ENCODE results near the gene SLIT3.
A peak's percentile ranks its signal among the peaks of the same experiment; 100 is the strongest.

Gene SLIT3

DNA sequence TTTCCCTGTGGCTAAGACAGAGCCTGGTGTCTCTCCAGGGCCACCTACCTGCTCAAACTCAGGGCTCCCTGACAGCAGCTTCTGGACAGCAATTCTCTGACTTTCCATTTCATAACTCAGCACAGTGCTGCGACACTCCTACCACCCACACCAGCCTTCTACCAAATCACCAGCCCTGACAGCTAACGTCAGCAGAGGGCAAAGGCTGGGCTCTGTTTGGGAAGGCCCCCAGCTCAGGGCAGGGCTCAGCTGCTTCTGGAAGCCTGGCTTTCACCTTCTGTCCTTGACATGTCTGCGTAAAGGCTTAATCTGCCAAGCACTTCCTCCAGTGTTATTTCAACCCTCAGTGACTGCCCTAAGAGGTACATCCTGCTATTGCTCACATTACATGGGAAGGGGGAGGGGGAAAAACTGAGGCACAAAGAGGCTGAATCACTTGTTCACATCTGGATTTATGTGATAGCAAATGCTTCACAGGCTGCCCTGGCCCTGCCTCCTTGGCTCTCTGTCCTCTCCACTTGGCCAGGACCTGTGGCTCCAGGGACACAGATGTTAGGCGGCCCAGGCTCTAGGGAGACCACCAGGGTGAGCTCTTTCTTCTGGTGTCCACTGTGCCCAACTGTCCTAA is 619.3 kb downstream of the SLIT3 start:
- no peak for DNase-seq

DNA sequence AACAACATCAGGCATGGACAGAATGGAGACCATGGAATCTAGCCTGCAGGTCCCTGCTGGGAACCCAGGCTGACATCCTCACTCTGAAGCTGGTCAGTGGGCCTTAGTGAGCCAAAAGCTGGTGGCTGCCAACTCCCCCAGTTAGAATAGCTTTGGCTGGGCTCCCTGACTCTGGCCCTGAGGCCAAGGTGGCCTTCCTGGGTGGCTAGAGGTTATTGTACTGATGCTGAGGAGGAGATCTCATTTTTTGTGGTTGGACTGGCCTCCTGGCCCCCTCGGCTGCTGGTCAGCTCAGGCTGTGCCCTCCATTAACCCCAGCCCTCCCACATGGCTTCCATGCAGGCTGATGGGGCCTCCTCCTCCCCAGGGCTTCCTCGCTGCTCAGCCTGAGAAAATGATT is 620.5 kb downstream of the SLIT3 start:
- DNase-seq, result no peak

DNA sequence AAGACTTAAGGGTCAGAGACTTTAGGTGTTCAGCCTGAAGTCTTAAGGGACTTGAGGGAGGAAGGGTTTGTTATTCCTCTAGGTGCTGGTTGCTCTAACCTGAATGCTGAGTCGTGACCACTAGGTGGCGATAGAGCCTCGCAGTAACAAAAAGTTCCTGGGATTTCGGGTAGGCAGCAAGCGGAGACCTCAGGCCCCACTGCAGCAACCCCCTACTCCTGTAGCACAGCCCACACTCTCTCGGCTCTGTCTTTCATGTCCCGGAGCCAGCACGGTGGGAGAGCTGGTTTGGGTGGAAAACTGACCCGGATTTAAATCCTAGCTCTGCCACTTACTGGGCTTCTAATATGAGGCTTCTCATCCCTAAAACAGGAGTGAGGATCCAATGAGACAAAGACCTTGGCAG is 621.4 kb downstream of the SLIT3 start:
- peak; percentile 22 for DNase-seq

DNA sequence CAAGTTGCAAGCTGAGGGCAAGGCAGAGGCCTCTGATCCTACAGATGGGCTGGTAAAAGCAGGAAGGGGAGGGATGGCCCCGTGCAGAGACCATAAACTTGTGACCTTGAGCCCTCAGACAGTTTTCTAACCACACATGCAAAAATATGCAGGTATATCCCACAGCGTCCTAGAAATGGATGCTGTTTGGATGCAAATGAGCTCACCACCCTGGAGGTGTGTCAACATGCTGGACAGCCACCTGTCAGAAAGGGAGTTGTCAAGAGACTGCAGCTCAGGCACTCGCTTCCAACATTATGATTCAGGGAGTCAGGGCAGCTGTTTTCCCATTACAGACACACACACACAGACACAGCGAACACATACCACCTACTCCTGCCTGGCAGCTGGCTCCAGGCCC is 624.4 kb downstream of the SLIT3 start:
- DNase-seq, result no peak

DNA sequence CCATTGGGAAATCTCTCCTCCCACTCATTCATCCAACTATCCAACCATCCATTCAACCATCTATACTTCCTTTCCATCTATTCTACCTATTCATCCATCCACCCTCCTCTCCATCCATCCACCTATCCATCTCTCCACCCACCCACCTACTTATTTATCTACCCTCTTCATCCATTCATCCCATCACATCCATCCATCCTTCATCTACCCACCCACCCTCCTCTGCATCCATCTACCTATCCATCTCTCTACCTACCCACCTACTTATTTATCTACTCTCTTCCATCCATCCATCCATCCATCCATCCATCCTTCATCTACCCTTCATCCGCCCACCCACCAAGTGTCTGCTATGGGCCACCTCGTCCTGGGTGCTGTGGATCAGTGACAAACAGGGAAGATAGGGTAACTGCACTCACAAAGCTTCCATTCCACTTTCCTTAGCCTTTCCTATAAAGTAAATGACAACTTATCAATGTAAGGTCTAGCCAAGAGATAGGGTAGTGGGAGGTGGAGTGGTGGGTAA is 625.0 kb downstream of the SLIT3 start:
- DNase-seq, result no peak

DNA sequence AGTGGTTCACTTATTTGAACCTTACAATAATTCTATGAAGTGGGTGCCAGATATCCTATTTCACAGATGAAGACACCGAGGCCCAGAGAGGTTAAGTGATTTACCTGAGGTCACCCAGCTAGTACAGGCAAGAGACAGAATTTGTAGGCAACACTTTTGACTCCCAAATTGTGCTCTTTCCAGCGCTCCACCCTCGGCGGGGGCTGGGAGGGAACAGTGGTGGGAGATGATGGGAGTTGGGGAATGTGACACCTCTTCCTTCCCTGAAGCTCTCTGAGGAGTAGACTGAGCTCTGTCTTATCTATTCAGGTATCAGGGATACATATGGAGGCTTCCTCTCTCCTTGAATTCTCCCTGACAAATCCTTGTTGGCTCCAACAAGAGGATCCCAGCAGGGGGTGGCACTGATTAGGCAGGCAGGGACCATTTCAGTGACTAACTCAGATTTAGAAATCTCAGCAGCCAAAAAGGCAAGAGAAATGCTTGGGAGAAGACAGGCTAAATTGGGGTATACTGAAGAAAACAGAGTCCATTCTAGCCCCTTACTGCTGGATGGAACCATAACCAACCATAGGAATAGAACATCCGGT is 626.0 kb downstream of the SLIT3 start:
- no peak for DNase-seq

DNA sequence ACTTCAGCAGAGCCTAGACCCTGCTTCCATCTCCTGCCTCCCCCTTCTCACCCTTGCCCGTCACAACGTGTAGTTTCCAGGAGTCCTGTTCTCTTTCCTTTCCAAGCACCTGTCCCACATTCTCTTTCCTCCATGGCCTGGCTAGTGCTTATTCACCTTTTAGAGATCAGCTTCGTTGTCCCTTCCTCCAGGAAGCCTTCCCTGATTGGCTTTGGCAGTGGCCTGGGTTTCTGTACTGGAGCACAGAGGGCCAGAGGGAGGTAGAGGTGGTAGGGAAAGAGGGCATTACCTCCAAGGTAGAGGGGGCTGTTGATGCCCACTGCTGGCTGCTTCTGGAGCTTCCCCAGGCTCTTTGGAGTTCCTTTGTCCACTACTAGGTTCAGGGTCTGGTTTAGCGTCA is 628.1 kb downstream of the SLIT3 start:
- DNase-seq, result no peak

DNA sequence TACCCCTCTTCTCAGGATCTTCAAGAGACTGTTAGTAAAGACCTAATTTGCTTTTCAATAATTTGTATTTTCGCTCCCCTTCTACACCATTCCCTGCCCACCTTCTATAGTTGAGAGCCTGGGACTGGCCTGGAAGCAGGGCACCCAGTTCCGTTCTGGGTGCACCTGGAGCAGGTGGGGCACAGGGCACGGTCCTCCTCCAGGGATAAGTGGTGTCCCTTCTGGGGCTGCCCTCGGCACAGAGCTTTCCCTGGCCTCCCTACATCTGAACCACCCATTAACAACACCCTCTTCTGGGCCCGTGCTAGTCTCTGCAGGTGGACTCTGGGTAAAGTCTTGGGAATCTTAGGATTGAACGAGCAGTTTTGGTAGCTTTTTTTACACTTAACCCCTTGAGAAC is 628.9 kb downstream of the SLIT3 start:
- no peak for DNase-seq

DNA sequence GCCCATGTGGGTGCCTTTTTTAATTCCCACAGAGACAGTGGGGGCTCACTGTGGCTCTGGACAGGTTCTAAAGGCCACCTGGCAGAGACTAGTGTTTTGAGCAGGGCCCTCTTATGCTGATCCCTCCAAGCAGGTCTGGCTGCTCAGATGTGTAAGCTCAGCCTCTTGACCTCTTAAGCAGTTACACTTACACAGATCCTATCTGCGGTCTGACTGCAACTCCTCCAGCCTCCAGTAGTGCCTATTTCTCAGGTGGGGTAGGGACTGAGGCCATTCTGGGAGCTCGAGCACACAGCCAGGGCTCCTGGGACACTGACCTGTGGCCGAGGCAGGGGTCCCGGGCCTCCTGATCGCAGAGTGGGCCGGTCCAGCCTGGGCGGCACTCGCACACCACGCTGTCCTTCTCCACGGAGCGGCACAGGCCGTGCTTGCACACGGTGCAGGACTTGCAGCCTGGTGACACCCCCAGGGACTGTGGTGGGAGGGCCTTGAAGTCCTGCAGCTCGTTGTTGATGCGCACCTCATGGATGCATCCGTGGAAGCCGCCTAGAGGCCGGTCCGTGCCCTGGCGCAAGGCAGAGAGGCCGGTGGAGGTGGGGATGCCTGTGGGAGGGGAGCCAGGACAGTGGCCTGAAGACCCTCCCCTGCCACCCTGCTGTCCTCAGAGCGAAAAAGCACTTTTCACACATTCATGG is 629.9 kb downstream of the SLIT3 start:
- DNase-seq, result no peak

DNA sequence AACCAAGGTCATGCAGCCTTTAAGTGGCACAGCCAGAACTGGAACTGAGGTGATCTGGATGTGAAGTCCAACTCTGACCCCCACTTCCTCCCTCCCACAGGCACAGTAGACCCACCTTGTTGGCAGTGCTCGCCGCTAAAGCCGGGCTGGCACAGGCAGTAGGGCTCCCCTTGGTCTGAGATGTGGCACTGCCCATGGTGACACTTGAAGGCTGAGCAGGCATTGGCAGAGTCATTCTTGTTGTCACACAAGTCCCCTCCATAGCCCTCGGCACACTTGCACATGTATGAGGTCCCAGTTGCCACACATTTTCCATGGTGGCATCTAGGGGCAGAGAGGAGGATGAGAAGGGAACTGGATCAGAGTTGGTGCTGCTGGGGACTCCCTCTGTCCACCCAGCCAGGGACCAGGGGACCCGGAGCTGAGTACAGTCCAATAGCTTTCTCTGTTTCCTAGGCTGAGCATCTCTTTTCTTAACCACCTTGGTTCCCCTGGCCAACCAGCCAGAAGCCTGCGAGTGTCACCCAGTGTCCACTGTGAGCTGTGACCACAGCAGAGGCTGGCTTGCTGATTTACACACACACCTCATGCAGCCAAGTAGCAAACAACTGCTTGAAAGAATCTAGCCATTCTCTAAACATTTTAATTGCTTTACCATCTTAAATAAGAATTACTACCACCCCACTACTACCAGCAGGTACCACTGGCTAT is 631.1 kb downstream of the SLIT3 start:
- no peak for DNase-seq

DNA sequence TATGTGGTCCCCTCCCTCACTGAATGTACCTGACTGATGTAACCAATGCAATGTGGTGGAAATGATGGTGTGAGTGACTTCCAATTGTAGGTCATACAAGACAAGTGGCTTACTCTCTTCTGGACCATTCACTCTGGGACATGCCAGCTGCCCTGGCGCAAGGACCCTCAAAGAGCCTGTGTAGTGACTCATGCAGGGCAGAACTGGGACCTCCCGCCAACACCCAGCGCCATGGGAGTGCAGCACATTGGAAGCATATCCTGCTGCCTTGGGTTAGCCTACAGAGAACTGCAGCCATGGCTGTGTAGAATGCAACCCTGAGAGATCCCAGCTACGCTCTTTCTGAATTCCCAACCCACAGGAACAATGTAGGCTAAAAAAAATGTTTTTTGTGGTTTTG is 631.8 kb downstream of the SLIT3 start:
- DNase-seq, result no peak

DNA sequence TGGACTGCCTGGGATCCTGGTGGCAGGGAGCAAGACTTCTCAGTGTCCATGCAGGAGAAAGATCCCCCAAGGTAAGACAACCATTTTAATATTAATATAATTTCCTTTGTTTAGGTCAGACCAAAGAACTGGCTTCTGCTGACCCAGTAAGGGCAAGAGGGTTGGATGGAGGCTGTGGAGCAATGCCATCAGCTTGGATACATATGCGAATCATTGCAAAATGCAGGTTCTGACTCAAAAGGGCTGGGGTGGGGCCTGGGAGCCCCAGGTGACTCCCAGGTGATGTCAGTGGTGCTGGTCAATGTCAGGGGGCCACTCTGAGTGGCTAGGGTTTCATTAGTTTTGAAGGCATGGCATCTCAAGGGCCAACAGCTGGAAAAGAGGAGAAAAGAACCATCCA is 632.9 kb downstream of the SLIT3 start:
- no peak for DNase-seq

DNA sequence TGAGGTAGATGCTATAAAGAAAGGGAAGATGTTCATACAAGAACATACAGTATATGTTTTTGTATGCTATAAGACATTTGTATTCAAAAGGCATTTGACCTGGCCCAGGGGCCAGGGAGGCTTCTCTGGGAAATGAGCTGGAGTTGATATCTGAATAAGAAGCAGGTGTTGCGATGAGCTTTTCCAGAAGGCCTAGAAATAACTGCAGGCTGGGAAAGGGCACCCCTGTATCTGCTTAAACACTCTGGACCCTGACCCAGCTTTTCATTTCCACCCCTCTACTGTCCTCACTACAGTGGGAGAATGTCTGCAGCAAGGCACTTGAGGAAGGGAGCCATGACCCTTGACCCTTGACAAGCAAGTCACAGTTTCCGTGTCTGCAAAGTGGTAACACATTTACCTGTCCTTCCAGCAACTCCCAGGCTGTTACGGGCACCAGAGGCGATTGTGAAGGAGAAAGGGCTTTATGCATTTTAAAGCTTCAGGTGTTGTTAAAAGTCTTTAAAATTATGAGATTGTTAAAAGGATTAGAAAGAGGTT is 633.6 kb downstream of the SLIT3 start:
- DNase-seq, result no peak

DNA sequence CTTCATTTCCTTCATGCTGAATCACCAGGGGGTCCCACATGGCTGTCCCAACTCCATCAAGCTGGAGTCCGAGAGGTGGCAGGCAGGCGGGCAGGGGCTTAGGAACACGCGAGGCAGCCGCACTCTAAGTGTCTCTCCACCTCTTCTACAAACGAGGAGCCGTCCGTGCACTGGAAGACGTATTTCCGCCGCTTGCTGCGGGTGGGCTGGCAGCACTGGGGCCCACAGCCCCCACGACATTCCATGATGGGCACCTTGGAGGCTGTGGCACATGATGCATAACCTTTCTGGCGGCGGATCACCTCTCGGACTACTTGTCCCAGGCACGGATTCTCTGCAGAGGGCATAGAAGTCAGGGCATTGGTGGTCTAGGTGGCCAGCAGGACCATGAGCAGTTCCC is 634.6 kb downstream of the SLIT3 start:
- no peak for DNase-seq

DNA sequence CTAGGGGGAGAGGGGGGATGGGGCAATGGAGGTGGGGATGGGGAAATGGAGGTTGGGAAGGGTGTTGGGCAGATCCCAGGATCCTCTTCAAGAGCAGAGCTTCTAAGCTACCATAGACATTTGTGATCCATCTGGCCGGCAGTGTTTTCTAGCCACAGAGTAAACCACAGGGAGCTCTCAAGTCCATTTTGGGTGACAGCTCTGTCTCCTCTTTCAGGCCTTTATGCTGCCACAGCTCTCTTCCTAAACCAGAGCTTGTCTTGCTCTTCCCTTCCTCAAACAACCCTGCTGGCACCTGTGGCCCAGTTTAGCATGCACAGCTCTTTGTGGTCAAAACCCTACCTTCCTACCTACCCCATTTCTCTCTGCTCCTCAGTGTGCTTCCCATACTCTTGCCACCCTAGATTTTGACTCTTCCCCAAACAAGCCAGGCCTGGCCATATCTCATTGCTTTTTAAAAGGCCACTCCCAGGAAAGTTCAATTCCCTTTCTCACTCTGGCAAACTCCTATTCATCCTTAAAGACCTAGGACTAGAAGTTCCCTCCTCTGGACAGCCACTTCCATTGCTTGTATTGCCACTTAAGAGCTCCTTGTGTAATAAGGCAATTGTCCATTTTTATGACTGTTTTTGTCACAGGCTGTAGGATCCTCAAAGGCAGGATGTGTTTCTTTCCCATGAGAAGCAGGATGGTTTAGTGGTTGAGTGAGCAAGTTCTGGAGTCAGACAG is 637.5 kb downstream of the SLIT3 start:
- DNase-seq, result no peak

DNA sequence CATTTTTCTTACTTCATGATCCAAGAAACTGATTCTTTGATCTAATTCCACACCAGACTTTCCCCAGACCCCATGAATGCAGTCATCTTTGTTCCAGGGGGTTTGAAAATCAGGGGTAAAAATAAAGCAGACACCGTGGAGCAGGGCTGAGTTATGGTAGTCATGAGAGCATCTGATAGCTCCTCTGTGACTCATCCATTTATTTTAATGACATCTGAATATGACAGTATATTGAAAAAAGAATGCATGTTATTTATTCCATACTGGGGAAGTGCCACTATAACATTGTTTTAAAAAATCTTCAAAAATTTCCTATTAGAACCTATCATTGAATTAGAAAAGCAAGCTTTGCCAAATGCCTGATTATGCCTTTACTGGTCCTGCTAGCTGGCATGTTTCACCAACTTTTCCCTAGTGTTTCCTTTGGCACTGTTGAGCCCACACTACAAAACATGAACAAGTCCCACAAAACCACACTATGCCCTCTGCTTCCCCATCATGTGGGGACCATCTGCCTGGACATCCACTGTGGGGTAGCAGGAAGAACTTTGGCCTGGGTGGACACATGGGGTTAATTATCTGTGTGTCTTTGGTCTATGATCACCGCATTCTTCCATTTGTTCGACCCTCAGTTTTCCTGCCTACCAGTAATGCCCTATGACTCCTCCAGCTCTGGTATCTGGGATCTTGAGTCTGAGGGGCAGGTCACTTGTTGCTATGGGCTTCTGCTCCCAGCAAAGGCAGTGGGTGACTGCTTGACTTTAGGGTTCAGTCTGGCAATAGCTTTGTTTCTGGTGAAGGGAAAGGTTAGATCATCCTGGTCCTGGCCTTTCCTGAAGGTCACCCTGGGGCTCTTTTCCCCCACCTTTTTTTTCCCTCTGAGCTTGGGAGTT is 639.1 kb downstream of the SLIT3 start:
- no peak for DNase-seq

DNA sequence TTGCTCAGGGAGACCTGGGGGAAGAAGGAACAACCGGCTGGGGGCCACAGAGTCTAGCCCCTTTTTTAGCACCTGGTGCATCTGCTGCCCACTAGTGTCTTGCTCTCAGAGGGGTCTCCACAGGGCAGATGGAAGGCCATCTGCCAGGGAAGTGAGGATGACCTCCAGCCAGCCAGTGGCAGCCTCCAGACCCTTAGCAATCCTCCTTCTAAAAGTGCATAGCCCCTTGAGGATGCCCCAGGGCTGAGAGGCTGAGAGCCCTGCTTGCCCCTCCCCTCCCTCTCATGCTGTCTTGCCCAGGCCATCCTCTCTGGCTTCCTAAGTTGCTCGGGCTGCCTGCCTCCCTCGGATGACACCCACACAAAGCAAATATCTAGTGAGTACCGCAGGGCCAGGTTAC is 640.2 kb downstream of the SLIT3 start:
- no peak for DNase-seq

DNA sequence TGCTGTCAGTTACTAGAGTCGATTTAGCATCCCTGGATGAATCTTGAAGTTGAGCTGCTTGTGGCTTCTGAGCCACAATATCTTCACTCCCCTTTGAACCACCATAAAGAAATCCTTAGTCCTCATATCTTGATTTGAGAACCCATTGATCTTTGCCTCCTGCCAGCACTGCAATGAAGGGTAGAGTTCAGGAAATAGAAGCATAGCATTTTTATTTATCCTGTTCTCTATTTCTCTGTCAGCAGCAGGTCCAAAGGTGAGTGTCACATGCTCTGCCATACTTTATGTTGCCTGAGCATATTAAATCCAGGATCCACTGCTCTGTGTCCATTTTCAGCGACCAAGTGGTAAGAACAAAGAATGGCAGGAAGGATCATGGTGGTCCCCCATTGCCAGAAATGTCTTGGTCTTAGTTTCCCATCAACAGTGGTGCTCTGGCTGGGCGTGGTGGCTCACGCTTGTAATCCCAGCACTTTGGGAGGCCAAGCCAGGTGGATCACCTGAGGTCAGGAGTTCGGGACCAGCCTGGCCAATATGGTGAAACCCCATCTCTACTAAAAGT is 641.6 kb downstream of the SLIT3 start:
- DNase-seq, result no peak

DNA sequence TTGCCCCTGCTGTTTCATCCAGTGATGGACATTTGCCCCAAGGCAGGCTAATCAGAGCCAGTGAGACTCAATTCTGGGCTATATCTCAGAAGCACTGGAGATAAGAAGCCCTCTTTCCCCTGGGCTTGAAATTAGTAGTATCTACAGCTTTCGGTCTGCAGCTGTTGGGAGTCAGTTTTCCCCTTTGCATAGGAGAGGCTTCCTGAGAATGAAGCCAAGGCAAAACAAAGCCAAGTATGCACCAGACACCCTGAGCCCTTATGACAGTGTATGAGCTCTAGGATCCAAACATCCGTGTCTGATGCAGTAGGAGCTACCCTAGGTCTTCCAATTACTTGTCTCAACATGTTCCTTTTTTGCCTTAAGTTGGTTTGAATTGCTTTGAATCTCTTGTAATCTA is 642.5 kb downstream of the SLIT3 start:
- no peak for DNase-seq

DNA sequence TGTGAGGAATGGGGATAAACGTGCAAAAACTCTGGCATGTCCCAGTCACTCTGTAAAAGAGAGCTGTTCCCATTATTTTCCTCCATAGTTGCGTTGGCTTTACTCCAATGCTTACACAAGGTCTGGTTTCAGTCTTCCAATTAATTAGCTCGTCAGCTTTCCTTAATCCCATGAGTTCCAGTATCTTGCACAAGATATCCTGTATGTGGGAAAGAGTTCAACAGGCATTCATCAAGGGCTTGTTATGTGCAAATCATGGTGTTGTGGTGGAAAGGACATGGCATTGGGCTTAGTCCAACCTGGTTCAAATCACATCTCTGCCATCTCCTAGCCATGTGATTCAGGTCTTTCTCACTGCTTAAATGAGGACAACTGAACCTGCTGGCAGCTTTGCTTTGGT is 644.3 kb downstream of the SLIT3 start:
- no peak for DNase-seq

DNA sequence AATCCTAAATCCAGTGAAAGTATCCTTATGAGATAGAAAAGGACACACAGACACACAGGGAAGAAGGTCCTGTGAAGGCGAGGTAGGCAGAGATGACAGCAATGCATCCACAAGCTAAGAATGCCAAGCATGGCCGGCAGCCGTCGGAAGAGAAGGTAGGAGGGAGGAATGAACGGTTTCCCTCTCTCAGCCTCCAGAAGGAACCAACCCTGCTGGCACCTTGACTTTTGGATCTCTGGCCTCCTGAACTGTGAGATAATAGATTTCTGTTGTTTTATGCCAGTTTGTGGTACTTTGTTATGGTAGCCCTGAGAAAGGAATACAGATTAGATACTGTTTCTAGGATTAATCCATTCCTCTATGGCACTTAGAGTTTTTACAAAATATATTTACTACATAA is 645.6 kb downstream of the SLIT3 start:
- DNase-seq, result no peak
